ENCODE results near the gene FGFBP1. TPM values are rescaled to one million over a fixed set of nuclear protein-coding genes. Genes with fewer than 3 reads are reported as not detected.

The FGFBP1 gene
- total and polyA plus RNA-seq, 3 donors from 2014 or later: 1.1 TPM; not detected in 2

GRCh38 chr4:15964159-15964558 is 25.6 kb upstream of the FGFBP1 start:
- H3K27me3 ChIP-seq: no peaks in the 10 kb centered on the region
- intact Hi-C loops (cut with DNase I; ENCODE audit: low total_unique reads): no loop called here
- DNase-seq: no peak
- no peak overlapping the region for H3K27ac ChIP-seq
- TF ChIP-seq, protein P1, sequence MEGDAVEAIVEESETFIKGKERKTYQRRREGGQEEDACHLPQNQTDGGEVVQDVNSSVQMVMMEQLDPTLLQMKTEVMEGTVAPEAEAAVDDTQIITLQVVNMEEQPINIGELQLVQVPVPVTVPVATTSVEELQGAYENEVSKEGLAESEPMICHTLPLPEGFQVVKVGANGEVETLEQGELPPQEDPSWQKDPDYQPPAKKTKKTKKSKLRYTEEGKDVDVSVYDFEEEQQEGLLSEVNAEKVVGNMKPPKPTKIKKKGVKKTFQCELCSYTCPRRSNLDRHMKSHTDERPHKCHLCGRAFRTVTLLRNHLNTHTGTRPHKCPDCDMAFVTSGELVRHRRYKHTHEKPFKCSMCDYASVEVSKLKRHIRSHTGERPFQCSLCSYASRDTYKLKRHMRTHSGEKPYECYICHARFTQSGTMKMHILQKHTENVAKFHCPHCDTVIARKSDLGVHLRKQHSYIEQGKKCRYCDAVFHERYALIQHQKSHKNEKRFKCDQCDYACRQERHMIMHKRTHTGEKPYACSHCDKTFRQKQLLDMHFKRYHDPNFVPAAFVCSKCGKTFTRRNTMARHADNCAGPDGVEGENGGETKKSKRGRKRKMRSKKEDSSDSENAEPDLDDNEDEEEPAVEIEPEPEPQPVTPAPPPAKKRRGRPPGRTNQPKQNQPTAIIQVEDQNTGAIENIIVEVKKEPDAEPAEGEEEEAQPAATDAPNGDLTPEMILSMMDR (IDR thresholded peaks at IDR 0.05): no peak
- TF ChIP-seq POLR2A (IDR thresholded peaks at IDR 0.05): no peak
- H3K4me3 ChIP-seq: no peak overlapping the region
- no peaks in the 10 kb centered on the region for H3K9me3 ChIP-seq
- peaks cover 4% of the 10 kb centered on the region for H3K4me1 ChIP-seq
- 83 to 87% methylated on average over 5 of the region's 5 CpGs for WGBS, 2 donors
- H3K36me3 ChIP-seq (ENCODE audit: low read depth, missing control alignments): no peaks in the 10 kb centered on the region

- DNase-seq: no peak
- Histone ChIP-seq H3K4me1 (peaks cover 4% of the 10 kb centered on the region), H3K27ac (no peak overlapping the region), H3K9me3 (no peaks in the 10 kb centered on the region), H3K27me3 (no peaks in the 10 kb centered on the region), H3K36me3 (ENCODE audit: low read depth, missing control alignments) (no peaks in the 10 kb centered on the region), H3K4me3 (no peak overlapping the region)
- no peak for TF ChIP-seq POLR2A (IDR thresholded peaks at IDR 0.05)
- TF ChIP-seq, protein P1 (IDR thresholded peaks at IDR 0.05): no peak
- intact Hi-C loops (cut with DNase I; ENCODE audit: low total_unique reads): no loop called here
- 65 to 84% methylated on average over 4 of the region's 4 CpGs for WGBS, 2 donors
Measured at GRCh38 chr4:15963576-15963975, 25.0 kb upstream of the FGFBP1 start.

DNA sequence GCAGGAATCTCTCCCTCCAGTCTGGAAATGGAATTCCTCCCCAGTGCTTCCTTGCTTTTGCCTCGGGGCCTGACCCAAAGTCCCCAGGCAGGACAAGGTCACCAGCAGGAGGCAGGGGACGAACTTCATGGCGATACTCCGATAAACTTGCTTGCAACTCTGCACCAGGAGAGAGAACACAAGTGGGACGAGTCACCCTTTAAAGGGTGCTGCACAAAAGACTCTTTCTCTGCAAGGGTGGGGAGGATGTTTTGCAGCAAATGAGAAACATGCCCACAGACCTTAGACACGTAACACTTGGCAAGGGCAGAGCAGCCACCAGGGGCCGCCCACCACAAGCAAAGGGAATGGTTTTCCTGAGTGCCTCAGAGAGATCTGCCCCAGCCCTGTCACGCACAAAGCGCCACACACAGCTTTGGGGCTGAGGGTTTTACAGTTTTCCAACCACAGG is 24.5 kb upstream of the FGFBP1 start, which contains the start of gene FGFBP2:
Gene FGFBP2 (minus strand): TSS at position 175 of the 451 bp plus-strand sequence. CDS start 46 bp downstream, at position 129.
- Histone ChIP-seq H3K27me3 (no peaks in the 10 kb centered on the region), H3K4me1 (peaks cover 4% of the 10 kb centered on the region), H3K36me3 (ENCODE audit: low read depth, missing control alignments) (no peaks in the 10 kb centered on the region), H3K9me3 (no peaks in the 10 kb centered on the region), H3K27ac (no peak within 1 kb of the TSS), H3K4me3 (peak within 1 kb of the TSS in 1 of 2 donors; percentile 8)
- WGBS, 2 donors: 43 to 55% methylated on average over 8 to 9 of the region's 9 CpGs
- intact Hi-C loops (cut with DNase I; ENCODE audit: low total_unique reads): no loop called here
- TF ChIP-seq, protein P1 (IDR thresholded peaks at IDR 0.05): peak in 1 of 3 experiments; percentile 5
- TF ChIP-seq POLR2A (IDR thresholded peaks at IDR 0.05): no peak
- peak; percentile 80 for DNase-seq

- Histone ChIP-seq H3K36me3 (ENCODE audit: low read depth, missing control alignments) (no peaks in the 10 kb centered on the region), H3K4me3 (peak overlapping the region in 1 of 2 donors; percentile 8), H3K4me1 (peaks cover 4% of the 10 kb centered on the region), H3K27me3 (no peaks in the 10 kb centered on the region), H3K9me3 (no peaks in the 10 kb centered on the region), H3K27ac (no peak overlapping the region)
- 77 to 80% methylated on average over 15 to 16 of the region's 16 CpGs for WGBS, 2 donors
- no peak for TF ChIP-seq POLR2A (IDR thresholded peaks at IDR 0.05)
- TF ChIP-seq, protein P1 (IDR thresholded peaks at IDR 0.05): no peak
- no peak for DNase-seq
- intact Hi-C loops (cut with DNase I; ENCODE audit: low total_unique reads): no loop called here
Measured at GRCh38 chr4:15961781-15962510, 23.4 kb upstream of the FGFBP1 start.
